ENCODE results near the gene SDR42E2. TPM values are rescaled to one million over a fixed set of nuclear protein-coding genes. Genes with fewer than 3 reads are reported as not detected.

The SDR42E2 gene
- total RNA-seq, 2 experiments from 2014 or later = 0.29 TPM; not detected in 1

GRCh38 chr16:22132801-22133200, 29.5 kb upstream of the SDR42E2 start:
- H3K27ac ChIP-seq (ENCODE audit: low read depth, low read length, poor library complexity, severe bottlenecking) = no peak overlapping the region
- POLR2A ChIA-PET = no interaction called here
- CTCF ChIA-PET (ENCODE audit: unreplicated experiment) = no interaction called here
- no peaks in the 10 kb centered on the region for H4K20me1 ChIP-seq (ENCODE audit: insufficient read depth, low read length)
- no peaks in the 10 kb centered on the region for H3K4me1 ChIP-seq (ENCODE audit: insufficient read depth, low read length, poor library complexity, severe bottlenecking)
- BruUV-seq (replicated peaks) = no TSS peak
- H3K9me3 ChIP-seq (ENCODE audit: low read length) = no peaks in the 10 kb centered on the region
- intact Hi-C loops (cut with micrococcal nuclease; ENCODE audit: unreplicated experiment) = no loop called here
- DNase-seq (ENCODE audit: low spot score) = no peak
- no peak overlapping the region for H3K4me3 ChIP-seq (ENCODE audit: low read depth, low read length, poor library complexity, severe bottlenecking)
- no peaks in the 10 kb centered on the region for H3K36me3 ChIP-seq (ENCODE audit: insufficient read depth, low read length)
- no peak overlapping the region for H3K4me2 ChIP-seq (ENCODE audit: low read length)
- no peaks in the 10 kb centered on the region for H3K79me2 ChIP-seq (ENCODE audit: insufficient read depth, low read depth, low read length)
- no peak overlapping the region for H2AFZ ChIP-seq (ENCODE audit: low read length)
- TF ChIP-seq EZH2phosphoT487 (IDR thresholded peaks at IDR 0.05; ENCODE audit: borderline replicate concordance, low read depth, low read length) (no peak), CTCF (conservative IDR thresholded peaks at IDR 0.05; ENCODE audit: low read length) (no peak)
- no peaks in the 10 kb centered on the region for H3K9me2 ChIP-seq (ENCODE audit: insufficient read depth, low read length)

- no TSS peak for BruUV-seq (replicated peaks)
- Histone ChIP-seq H3K4me1 (ENCODE audit: insufficient read depth, low read length, poor library complexity, severe bottlenecking) (no peaks in the 10 kb centered on the region), H4K20me1 (ENCODE audit: insufficient read depth, low read length) (no peaks in the 10 kb centered on the region), H3K9me3 (ENCODE audit: low read length) (no peaks in the 10 kb centered on the region), H3K36me3 (ENCODE audit: insufficient read depth, low read length) (no peaks in the 10 kb centered on the region), H3K27ac (ENCODE audit: low read depth, low read length, poor library complexity, severe bottlenecking) (no peak overlapping the region), H3K4me3 (ENCODE audit: low read depth, low read length, poor library complexity, severe bottlenecking) (no peak overlapping the region), H3K9me2 (ENCODE audit: insufficient read depth, low read length) (no peaks in the 10 kb centered on the region), H3K4me2 (ENCODE audit: low read length) (no peak overlapping the region), H2AFZ (ENCODE audit: low read length) (no peak overlapping the region), H3K79me2 (ENCODE audit: insufficient read depth, low read depth, low read length) (no peaks in the 10 kb centered on the region)
- intact Hi-C loops (cut with micrococcal nuclease; ENCODE audit: unreplicated experiment) = no loop called here
- TF ChIP-seq CTCF (conservative IDR thresholded peaks at IDR 0.05; ENCODE audit: low read length) = no peak
- TF ChIP-seq EZH2phosphoT487 (IDR thresholded peaks at IDR 0.05; ENCODE audit: borderline replicate concordance, low read depth, low read length) = no peak
- DNase-seq (ENCODE audit: low spot score) = no peak
- CTCF ChIA-PET (ENCODE audit: unreplicated experiment) = interaction anchor here (0.5 kb wide), 1 partner anchor 58 kb away, joined by 3 read pairs; no protein-coding TSS in a partner anchor
- POLR2A ChIA-PET = no interaction called here
Measured at GRCh38 chr16:22138482-22138881, 23.8 kb upstream of the SDR42E2 start.

GRCh38 chr16:22139008-22139407, 23.3 kb upstream of the SDR42E2 start:
- Histone ChIP-seq H3K27ac (ENCODE audit: low read depth, low read length, poor library complexity, severe bottlenecking) (no peak overlapping the region), H3K4me3 (ENCODE audit: low read depth, low read length, poor library complexity, severe bottlenecking) (no peak overlapping the region), H3K4me2 (ENCODE audit: low read length) (no peak overlapping the region), H3K79me2 (ENCODE audit: insufficient read depth, low read depth, low read length) (no peaks in the 10 kb centered on the region), H3K4me1 (ENCODE audit: insufficient read depth, low read length, poor library complexity, severe bottlenecking) (no peaks in the 10 kb centered on the region), H3K9me3 (ENCODE audit: low read length) (no peaks in the 10 kb centered on the region), H4K20me1 (ENCODE audit: insufficient read depth, low read length) (no peaks in the 10 kb centered on the region), H2AFZ (ENCODE audit: low read length) (no peak overlapping the region), H3K9me2 (ENCODE audit: insufficient read depth, low read length) (no peaks in the 10 kb centered on the region), H3K36me3 (ENCODE audit: insufficient read depth, low read length) (no peaks in the 10 kb centered on the region)
- POLR2A ChIA-PET = no interaction called here
- CTCF ChIA-PET (ENCODE audit: unreplicated experiment) = no interaction called here
- BruUV-seq (replicated peaks) = no TSS peak
- intact Hi-C loops (cut with micrococcal nuclease; ENCODE audit: unreplicated experiment) = no loop called here
- TF ChIP-seq CTCF (conservative IDR thresholded peaks at IDR 0.05; ENCODE audit: low read length) (no peak), EZH2phosphoT487 (IDR thresholded peaks at IDR 0.05; ENCODE audit: borderline replicate concordance, low read depth, low read length) (no peak)
- DNase-seq (ENCODE audit: low spot score) = no peak
